ENCODE data around the gene NF1. TPM values are rescaled to one million over a fixed set of nuclear protein-coding genes. Genes with fewer than 3 reads are reported as not detected.

NF1 gene
- total RNA-seq, 4 donors from 2014 or later, result 40.9 to 158 (median 113) TPM

DNA sequence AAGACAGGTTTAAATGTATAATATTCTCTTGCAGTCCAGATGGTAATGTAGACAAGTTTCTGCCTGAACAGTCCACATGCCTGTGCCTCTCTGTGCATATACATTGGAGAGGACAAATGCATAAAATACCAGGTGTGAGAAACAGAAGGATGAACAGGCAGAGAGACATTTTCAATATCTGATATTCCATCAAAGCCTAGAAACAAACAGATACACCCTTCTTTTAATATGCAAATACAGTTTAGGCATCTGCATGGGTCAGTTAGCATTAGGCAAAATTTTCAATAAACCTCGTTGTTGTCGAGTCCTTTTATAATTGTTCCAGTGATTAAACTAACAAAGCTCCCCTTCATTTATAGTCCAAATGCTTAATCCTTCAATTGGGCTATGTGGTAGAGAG lies 201.4 kb downstream of the NF1 start:
- intact Hi-C loops (cut with DNase I; ENCODE audit: low total_unique reads), result no loop called here
- no peak overlapping the region for H3K4me3 ChIP-seq
- no peak overlapping the region for H3K27ac ChIP-seq
- H3K27me3 ChIP-seq, result no peaks in the 10 kb centered on the region
- TF ChIP-seq, protein P1, sequence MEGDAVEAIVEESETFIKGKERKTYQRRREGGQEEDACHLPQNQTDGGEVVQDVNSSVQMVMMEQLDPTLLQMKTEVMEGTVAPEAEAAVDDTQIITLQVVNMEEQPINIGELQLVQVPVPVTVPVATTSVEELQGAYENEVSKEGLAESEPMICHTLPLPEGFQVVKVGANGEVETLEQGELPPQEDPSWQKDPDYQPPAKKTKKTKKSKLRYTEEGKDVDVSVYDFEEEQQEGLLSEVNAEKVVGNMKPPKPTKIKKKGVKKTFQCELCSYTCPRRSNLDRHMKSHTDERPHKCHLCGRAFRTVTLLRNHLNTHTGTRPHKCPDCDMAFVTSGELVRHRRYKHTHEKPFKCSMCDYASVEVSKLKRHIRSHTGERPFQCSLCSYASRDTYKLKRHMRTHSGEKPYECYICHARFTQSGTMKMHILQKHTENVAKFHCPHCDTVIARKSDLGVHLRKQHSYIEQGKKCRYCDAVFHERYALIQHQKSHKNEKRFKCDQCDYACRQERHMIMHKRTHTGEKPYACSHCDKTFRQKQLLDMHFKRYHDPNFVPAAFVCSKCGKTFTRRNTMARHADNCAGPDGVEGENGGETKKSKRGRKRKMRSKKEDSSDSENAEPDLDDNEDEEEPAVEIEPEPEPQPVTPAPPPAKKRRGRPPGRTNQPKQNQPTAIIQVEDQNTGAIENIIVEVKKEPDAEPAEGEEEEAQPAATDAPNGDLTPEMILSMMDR (IDR thresholded peaks at IDR 0.05), result no peak
- TF ChIP-seq POLR2A (IDR thresholded peaks at IDR 0.05), result no peak
- no peaks in the 10 kb centered on the region for H3K4me1 ChIP-seq
- H3K36me3 ChIP-seq, result no peaks in the 10 kb centered on the region
- no peak for DNase-seq
- no peaks in the 10 kb centered on the region for H3K9me3 ChIP-seq

DNA sequence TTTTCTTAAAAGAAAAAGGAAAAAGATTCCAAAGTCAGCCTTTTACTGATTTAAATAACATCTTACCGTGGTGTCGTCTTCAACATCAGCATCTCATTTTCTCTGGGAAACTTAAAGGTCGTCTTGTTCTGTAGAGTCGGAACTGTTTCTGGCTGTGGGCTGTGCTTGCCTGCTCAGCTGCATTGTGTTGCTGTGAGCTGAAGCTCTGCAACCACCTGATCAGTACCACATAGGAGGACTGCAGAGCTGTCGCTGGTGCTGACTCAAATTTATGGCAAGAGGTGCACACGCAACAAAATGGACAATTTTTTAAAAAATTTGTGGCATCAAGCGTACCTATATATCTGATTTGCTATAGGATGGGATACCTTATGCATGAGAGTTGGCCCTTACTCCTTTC lies 202.3 kb downstream of the NF1 start, which contains the start of gene OMG:
Gene OMG, minus strand, starts transcription at position 150 of the 400 bp plus-strand sequence. CDS start 908 bp downstream, outside the sequence.
- intact Hi-C loops (cut with DNase I; ENCODE audit: low total_unique reads), result no loop called here
- no peaks in the 10 kb centered on the region for H3K9me3 ChIP-seq
- TF ChIP-seq, protein P1 (IDR thresholded peaks at IDR 0.05), result no peak
- no peak for TF ChIP-seq POLR2A (IDR thresholded peaks at IDR 0.05)
- no peaks in the 10 kb centered on the region for H3K27me3 ChIP-seq
- no peaks in the 10 kb centered on the region for H3K36me3 ChIP-seq
- H3K27ac ChIP-seq, result no peak within 1 kb of the TSS
- no peak for DNase-seq
- no peak within 1 kb of the TSS for H3K4me3 ChIP-seq
- H3K4me1 ChIP-seq, result no peaks in the 10 kb centered on the region

DNA sequence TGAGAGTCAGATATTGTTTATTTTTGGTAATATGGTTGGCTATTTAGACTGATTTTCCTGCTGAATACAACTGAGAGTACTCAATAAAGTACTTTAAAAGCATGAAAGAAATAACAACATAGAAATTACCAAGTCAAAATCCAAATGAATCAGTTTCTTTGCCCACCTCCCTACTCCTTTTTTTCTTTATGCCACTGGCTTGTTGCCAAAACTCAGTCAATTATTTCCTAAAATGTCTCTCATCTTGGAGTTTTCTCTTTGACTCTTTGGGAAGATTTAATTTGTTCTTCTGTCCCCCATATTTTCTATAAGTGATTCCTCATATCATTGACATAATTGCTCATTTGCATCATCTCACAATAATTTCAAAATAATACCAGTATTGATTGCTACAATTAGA lies 204.8 kb downstream of the NF1 start:
- no peak for DNase-seq
- TF ChIP-seq, protein P1 (IDR thresholded peaks at IDR 0.05), result no peak
- TF ChIP-seq POLR2A (IDR thresholded peaks at IDR 0.05), result no peak
- Histone ChIP-seq H3K9me3 (no peaks in the 10 kb centered on the region), H3K4me1 (no peaks in the 10 kb centered on the region), H3K4me3 (no peak overlapping the region), H3K36me3 (no peaks in the 10 kb centered on the region), H3K27ac (no peak overlapping the region), H3K27me3 (no peaks in the 10 kb centered on the region)
- intact Hi-C loops (cut with DNase I; ENCODE audit: low total_unique reads), result no loop called here

DNA sequence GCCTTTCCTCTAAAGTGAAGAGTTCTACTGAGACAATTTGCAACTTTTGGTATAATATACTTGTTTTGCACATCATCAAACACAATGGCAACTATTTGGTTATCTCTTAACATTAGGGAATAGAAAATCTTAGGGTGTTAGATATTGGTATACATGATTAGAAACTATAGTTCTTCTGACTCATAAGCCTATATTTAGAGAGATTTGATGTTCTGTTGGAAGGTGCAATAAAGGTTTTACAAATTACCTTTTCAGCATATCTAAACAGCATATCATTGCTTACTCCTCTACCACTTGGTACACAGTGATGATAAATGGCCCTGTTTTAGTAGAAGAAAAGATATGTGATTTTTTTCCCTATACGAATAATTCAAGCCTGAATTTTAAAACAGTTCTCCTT lies 212.9 kb downstream of the NF1 start:
- TF ChIP-seq POLR2A (IDR thresholded peaks at IDR 0.05), result no peak
- TF ChIP-seq, protein P1 (IDR thresholded peaks at IDR 0.05), result no peak
- intact Hi-C loops (cut with DNase I; ENCODE audit: low total_unique reads), result no loop called here

DNA sequence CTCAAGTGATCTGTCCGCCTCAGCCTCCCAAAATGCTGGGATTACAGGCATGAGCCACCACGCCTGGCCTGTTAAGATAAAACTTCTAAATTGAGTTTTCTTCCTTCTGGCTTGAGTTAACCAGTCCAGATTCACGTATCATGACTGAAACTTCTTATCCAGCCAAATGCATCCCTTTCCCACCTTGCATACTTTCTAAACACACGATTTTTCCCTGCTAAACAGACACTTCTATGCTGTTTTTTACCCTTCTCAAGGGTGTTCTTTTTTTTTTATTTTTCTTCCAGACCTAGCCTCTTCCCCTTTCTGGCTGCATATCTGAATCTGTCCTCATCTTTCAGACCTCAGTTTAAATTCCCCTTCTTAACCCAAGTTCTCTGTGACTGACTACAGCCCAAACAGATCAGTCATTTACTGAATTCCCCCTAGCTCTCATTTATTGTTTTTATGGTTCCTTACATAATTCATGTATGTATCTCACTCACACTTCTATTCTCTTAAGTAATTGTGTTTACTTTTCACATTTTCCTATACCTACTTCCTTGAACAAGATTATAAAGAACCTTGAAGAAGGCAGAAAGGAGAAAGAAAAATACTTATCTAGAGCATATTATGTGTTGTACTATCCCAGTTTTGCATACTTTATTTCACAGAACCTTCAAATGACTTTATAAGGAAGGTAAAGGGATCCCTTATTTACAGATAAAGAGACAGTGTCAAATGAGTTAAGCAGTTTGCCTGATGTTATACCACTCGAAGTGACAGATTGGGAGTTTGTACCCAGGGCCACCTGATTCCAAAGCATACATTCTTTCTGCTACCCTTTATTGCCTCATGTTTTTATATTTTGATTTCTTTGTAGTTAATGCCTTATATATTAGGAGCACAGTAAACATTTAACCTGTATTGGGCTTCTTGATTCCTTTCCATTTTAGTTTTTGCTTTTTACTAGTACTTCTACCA lies 213.9 kb downstream of the NF1 start:
- Histone ChIP-seq H3K4me1 (no peaks in the 10 kb centered on the region), H3K4me3 (no peak overlapping the region), H3K27me3 (no peaks in the 10 kb centered on the region), H3K36me3 (no peaks in the 10 kb centered on the region), H3K27ac (no peak overlapping the region), H3K9me3 (no peaks in the 10 kb centered on the region)
- DNase-seq, result no peak
- TF ChIP-seq POLR2A (IDR thresholded peaks at IDR 0.05), result no peak
- TF ChIP-seq, protein P1 (IDR thresholded peaks at IDR 0.05), result no peak
- intact Hi-C loops (cut with DNase I; ENCODE audit: low total_unique reads), result no loop called here

More for the DNA sequence above, 212.9 kb downstream of the NF1 start:
- no peak overlapping the region for H3K27ac ChIP-seq
- no peaks in the 10 kb centered on the region for H3K9me3 ChIP-seq
- H3K36me3 ChIP-seq, result no peaks in the 10 kb centered on the region
- DNase-seq, result no peak
- H3K4me1 ChIP-seq, result no peaks in the 10 kb centered on the region
- no peak overlapping the region for H3K4me3 ChIP-seq
- H3K27me3 ChIP-seq, result no peaks in the 10 kb centered on the region
